Hepatocyte (in vitro differentiated cells): ENCODE results near the gene KDM4C. TPM values are rescaled to one million over a fixed set of nuclear protein-coding genes. Genes with fewer than 3 reads are reported as not detected.
A peak's percentile ranks its signal among the peaks of the same experiment; 100 is the strongest.

Experiments used
- DNase-seq: peaks from one replicate; pipeline ENCODE4 v3.0.0-alpha.2; 2016; ENCODE audit warnings: low spot score
- H2AFZ ChIP-seq: fragments of 200-600 bp; sonication (generic); 2 replicates; pipeline ENCODE4 v1.6.0; 2016; ENCODE audit warnings: antibody characterized with exemption, mild to moderate bottlenecking
- H3K27ac ChIP-seq: fragments of 200-600 bp; sonication (generic); 2 replicates; pipeline ENCODE4 v1.5.1; 2016; ENCODE audit warnings: mild to moderate bottlenecking
- H3K27me3 ChIP-seq: fragments of 200-600 bp; sonication (generic); 2 replicates; pipeline ENCODE4 v1.6.1; 2016
- H3K36me3 ChIP-seq: fragments of 200-600 bp; sonication (generic); replicated peaks from 2 replicates; pipeline ENCODE4 v1.5.1; 2016; ENCODE audit warnings: low read depth; ENCODE audit not compliant: insufficient read depth
- H3K4me1 ChIP-seq: fragments of 200-600 bp; sonication (generic); 2 replicates; pipeline ENCODE4 v1.5.1; 2016; ENCODE audit warnings: mild to moderate bottlenecking, moderate library complexity; ENCODE audit not compliant: insufficient read depth
- H3K4me2 ChIP-seq: fragments of 200-600 bp; sonication (generic); 2 replicates; pipeline ENCODE4 v1.6.0; 2016
- H3K4me3 ChIP-seq: fragments of 200-600 bp; sonication (generic); 2 replicates; pipeline ENCODE4 v1.5.1; 2016; ENCODE audit warnings: mild to moderate bottlenecking
- H3K79me2 ChIP-seq: fragments of 200-600 bp; sonication (generic); 2 replicates; pipeline ENCODE4 v1.6.0; 2017; ENCODE audit warnings: mild to moderate bottlenecking
- H3K9me2 ChIP-seq: fragments of 200-600 bp; sonication (generic); replicated peaks from 2 replicates; pipeline ENCODE4 v1.6.0; 2017; ENCODE audit warnings: mild to moderate bottlenecking; ENCODE audit not compliant: insufficient read depth
- H3K9me3 ChIP-seq: fragments of 200-600 bp; sonication (generic); 2 replicates; pipeline ENCODE4 v1.5.1; 2016; ENCODE audit warnings: low read depth, mild to moderate bottlenecking
- H4K20me1 ChIP-seq: fragments of 200-600 bp; sonication (generic); 2 replicates; pipeline ENCODE4 v1.6.0; 2016; ENCODE audit warnings: mild to moderate bottlenecking; ENCODE audit not compliant: insufficient read depth, poor library complexity, severe bottlenecking
- EZH2 ChIP-seq: fragments of 200-600 bp; sonication (generic); IDR thresholded peaks from 2 replicates; pipeline ENCODE4 v1.6.1; 2016; ENCODE audit warnings: antibody characterized with exemption, mild to moderate bottlenecking, borderline replicate concordance
- EZH2phosphoT487 ChIP-seq: fragments of 200-600 bp; sonication (generic); IDR thresholded peaks from one replicate; pipeline ENCODE4 v1.6.1; 2018; ENCODE audit warnings: antibody characterized with exemption, mild to moderate bottlenecking, low read depth, moderate library complexity; ENCODE audit not compliant: unreplicated experiment, severe bottlenecking
- WGBS: methylation state at CpG from one replicate; pipeline ENCODE4 v1.1.6; 2016; ENCODE audit warnings: low lambda C conversion rate; ENCODE audit errors: missing lambda C conversion rate; 5-methylcytosine and 5-hydroxymethylcytosine counted together
- polyA plus RNA-seq: library from polyadenylated mRNA; unstranded; fragments of >200 nt; fragmentation: Nextera tagmentation; extraction: Ambion mirVana; gene quantifications from 2 replicates; pipeline ENCODE4 v1.2.1, GENCODE V29; 2016
- total RNA-seq: library from RNA; depleted of rRNA; stranded (reverse); fragments of >200 nt; gene quantifications from 2 replicates; pipeline ENCODE4 v1.2.3, GENCODE V29; 2014
- TF ChIP-seq, protein P1 (sequence below): fragments of 200-600 bp; sonication (generic); IDR thresholded peaks from 2 replicates; pipeline ENCODE4 v1.5.1; 2016; ENCODE audit warnings: antibody characterized with exemption, mild to moderate bottlenecking; ENCODE audit not compliant: poor library complexity

The KDM4C gene
- total and polyA plus RNA-seq, 2 experiments from 2014 or later, result 16.1 to 28.7 TPM

DNA sequence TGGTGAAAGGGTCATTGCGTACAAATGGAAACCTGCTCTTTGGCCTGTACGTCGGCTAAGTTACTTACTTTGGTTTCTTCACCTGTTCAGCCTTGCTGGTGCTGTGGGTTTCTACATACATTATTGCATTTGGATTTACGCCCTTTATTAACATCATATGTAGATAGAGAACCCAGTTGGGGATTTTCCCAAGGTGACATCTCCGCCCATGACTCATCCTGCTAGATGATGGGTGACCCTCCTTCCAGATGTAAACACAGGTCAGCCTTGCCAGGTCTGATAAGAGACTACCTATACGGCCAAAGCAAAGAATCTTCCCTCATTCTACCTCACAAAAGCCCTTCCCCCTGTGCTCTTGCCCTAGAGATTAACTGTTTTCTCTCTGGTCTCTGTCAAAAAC, 360.9 kb downstream of the KDM4C start:
- Histone ChIP-seq H4K20me1 (no peaks in the 10 kb centered on the region), H3K9me3 (no peaks in the 10 kb centered on the region), H2AFZ (no peak overlapping the region), H3K4me3 (no peak overlapping the region), H3K79me2 (no peaks in the 10 kb centered on the region), H3K9me2 (no peaks in the 10 kb centered on the region), H3K4me1 (no peaks in the 10 kb centered on the region), H3K4me2 (no peak overlapping the region), H3K27ac (no peak overlapping the region), H3K36me3 (no peaks in the 10 kb centered on the region), H3K27me3 (no peaks in the 10 kb centered on the region)
- peak; percentile 24 for DNase-seq
- TF ChIP-seq, protein P1, sequence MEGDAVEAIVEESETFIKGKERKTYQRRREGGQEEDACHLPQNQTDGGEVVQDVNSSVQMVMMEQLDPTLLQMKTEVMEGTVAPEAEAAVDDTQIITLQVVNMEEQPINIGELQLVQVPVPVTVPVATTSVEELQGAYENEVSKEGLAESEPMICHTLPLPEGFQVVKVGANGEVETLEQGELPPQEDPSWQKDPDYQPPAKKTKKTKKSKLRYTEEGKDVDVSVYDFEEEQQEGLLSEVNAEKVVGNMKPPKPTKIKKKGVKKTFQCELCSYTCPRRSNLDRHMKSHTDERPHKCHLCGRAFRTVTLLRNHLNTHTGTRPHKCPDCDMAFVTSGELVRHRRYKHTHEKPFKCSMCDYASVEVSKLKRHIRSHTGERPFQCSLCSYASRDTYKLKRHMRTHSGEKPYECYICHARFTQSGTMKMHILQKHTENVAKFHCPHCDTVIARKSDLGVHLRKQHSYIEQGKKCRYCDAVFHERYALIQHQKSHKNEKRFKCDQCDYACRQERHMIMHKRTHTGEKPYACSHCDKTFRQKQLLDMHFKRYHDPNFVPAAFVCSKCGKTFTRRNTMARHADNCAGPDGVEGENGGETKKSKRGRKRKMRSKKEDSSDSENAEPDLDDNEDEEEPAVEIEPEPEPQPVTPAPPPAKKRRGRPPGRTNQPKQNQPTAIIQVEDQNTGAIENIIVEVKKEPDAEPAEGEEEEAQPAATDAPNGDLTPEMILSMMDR, result no peak
- TF ChIP-seq EZH2phosphoT487 (no peak), EZH2 (no peak)
- 82% methylated on average over 6 of the region's 6 CpGs for WGBS

DNA sequence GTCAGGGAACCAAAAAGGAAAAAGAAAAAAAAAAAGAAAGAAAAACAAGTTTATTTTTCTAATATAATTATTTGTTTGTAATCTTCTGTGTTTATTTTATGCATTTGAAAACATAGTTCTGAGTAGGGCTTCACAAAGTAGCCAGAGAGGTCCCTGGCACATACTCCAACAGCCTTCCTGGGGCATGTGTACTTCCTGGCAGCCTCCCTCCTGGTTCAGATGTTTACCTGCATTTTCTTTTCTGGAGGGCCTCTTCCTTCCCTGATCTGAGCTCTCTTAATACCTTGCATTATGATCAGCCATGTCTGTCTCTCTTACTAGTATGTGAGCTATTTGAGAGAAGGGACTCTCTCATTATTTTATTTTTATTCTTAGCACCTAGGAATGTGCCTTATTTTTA, 361.8 kb downstream of the KDM4C start:
- no peaks in the 10 kb centered on the region for H3K9me3 ChIP-seq
- no peak overlapping the region for H3K4me3 ChIP-seq
- no peaks in the 10 kb centered on the region for H3K27me3 ChIP-seq
- DNase-seq, result no peak
- no peaks in the 10 kb centered on the region for H3K79me2 ChIP-seq
- H4K20me1 ChIP-seq, result no peaks in the 10 kb centered on the region
- H3K4me2 ChIP-seq, result no peak overlapping the region
- H3K36me3 ChIP-seq, result no peaks in the 10 kb centered on the region
- no peaks in the 10 kb centered on the region for H3K9me2 ChIP-seq
- TF ChIP-seq EZH2phosphoT487, result no peak
- TF ChIP-seq EZH2, result no peak
- TF ChIP-seq, protein P1, result no peak
- no peaks in the 10 kb centered on the region for H3K4me1 ChIP-seq
- H3K27ac ChIP-seq, result no peak overlapping the region
- no peak overlapping the region for H2AFZ ChIP-seq

DNA sequence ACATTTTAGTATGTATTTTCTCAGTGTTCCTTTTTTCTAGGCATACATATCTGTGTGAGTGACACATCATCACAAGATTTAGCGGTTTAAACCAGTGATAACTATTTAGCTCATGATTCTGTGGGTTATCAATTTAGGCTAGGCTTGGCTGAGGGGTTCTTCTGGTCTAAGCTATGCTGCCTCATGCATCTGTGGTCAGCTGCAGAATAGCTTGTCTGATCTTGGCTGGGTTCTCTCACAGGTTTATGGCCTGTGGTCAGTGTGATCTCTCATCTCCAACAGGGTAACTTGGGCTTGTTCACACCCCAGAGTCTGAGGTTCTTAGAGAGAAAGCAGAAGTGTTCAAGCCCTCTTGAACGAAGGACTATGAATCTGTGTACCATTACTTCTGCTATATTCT, 363.3 kb downstream of the KDM4C start:
- no peak for DNase-seq
- H4K20me1 ChIP-seq, result no peaks in the 10 kb centered on the region
- H3K9me2 ChIP-seq, result no peaks in the 10 kb centered on the region
- H2AFZ ChIP-seq, result no peak overlapping the region
- no peak overlapping the region for H3K27ac ChIP-seq
- TF ChIP-seq EZH2phosphoT487, result no peak
- TF ChIP-seq, protein P1, result no peak
- TF ChIP-seq EZH2, result no peak
- H3K36me3 ChIP-seq, result no peaks in the 10 kb centered on the region
- no peaks in the 10 kb centered on the region for H3K79me2 ChIP-seq
- H3K4me3 ChIP-seq, result no peak overlapping the region
- H3K27me3 ChIP-seq, result no peaks in the 10 kb centered on the region
- WGBS, result 94% methylated on average over 2 of the region's 2 CpGs
- H3K4me1 ChIP-seq, result no peaks in the 10 kb centered on the region
- no peak overlapping the region for H3K4me2 ChIP-seq
- H3K9me3 ChIP-seq, result no peaks in the 10 kb centered on the region

DNA sequence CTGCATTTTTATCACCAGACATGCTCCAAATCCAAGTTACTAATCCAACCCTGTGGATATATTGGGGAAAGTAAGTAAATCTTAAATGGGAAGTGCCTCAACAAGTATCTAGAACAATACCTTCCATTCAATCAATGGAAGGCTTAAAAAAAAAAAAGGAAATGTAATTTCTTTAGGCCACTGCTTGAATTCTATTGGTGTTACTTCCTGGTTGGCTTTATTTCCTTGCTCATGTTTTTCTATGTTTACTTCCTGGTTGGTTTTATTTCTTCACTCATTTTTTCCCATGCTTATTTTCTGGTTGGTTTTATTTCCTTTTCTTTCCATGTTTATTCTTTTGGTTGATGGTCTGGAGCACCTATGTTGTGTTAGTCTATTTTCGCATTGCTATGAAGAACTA, 363.9 kb downstream of the KDM4C start:
- no peaks in the 10 kb centered on the region for H3K4me1 ChIP-seq
- no peaks in the 10 kb centered on the region for H3K9me2 ChIP-seq
- H3K4me2 ChIP-seq, result no peak overlapping the region
- TF ChIP-seq EZH2phosphoT487 (no peak), EZH2 (no peak)
- TF ChIP-seq, protein P1, result no peak
- no peaks in the 10 kb centered on the region for H3K27me3 ChIP-seq
- DNase-seq, result no peak
- H3K4me3 ChIP-seq, result no peak overlapping the region
- no peak overlapping the region for H2AFZ ChIP-seq
- WGBS, result 96% methylated on average over 1 of the region's 1 CpG
- H3K79me2 ChIP-seq, result no peaks in the 10 kb centered on the region
- H3K27ac ChIP-seq, result no peak overlapping the region
- H4K20me1 ChIP-seq, result no peaks in the 10 kb centered on the region
- H3K9me3 ChIP-seq, result no peaks in the 10 kb centered on the region
- no peaks in the 10 kb centered on the region for H3K36me3 ChIP-seq
